GM19043 (cell line): Measurements from ENCODE around the gene MEPCE.

Experiments used
- ATAC-seq: cut with Tn5 transposase; IDR thresholded peaks from one replicate; pipeline ENCODE4 v1.9.1; 2021; ENCODE audit warnings: low read depth; ENCODE audit not compliant: unreplicated experiment

MEPCE gene

GRCh38 chr7:100482728-100483089 lies 53.1 kb downstream of the MEPCE start:
- no peak for ATAC-seq

GRCh38 chr7:100483090-100483721 lies 53.6 kb downstream of the MEPCE start:
- ATAC-seq: no peak
